ENCODE results near the gene FBP2.

DNA sequence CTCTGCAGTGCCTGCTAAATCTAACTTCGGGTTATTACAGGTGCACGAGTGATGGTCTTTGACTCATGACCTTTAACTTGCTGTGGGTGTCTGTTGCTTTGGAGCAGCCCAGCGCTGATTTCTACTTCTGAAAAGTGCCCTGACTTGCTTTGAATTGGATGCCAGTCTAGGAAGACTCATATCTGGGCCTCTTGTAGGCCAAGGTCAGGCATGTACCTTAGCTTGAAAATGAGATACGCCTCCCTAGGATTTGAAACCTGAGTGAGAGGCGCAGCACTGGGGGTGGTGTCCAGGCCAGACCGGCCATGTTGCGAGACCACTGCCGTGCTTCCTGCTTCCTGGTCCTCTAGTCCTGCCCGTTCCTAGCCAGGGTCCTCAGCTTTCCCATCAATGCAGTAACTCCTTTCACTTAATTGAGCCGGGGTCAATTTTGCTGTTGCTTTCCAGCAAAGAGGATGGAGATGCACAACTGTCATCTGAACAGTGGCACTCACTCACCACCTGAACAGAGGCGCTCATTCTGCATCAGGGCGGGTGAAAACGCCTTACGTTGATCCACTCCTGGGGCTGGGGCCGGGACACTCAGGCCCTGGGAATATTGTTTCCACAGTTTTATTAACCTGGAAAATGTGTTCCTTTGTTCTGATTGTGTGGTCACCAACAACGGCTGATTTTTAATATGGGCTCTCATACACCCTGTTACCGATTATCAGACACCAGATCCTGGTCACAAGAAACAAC lies 24.5 kb downstream of the FBP2 start:
- TF ChIP-seq, protein P1, sequence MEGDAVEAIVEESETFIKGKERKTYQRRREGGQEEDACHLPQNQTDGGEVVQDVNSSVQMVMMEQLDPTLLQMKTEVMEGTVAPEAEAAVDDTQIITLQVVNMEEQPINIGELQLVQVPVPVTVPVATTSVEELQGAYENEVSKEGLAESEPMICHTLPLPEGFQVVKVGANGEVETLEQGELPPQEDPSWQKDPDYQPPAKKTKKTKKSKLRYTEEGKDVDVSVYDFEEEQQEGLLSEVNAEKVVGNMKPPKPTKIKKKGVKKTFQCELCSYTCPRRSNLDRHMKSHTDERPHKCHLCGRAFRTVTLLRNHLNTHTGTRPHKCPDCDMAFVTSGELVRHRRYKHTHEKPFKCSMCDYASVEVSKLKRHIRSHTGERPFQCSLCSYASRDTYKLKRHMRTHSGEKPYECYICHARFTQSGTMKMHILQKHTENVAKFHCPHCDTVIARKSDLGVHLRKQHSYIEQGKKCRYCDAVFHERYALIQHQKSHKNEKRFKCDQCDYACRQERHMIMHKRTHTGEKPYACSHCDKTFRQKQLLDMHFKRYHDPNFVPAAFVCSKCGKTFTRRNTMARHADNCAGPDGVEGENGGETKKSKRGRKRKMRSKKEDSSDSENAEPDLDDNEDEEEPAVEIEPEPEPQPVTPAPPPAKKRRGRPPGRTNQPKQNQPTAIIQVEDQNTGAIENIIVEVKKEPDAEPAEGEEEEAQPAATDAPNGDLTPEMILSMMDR (conservative IDR thresholded peaks at IDR 0.05; ENCODE audit: low read depth, low read length) = no peak
- TF ChIP-seq EZH2 (IDR thresholded peaks at IDR 0.05; ENCODE audit: low read length, unreplicated experiment) = no peak
